Immature natural killer cell (primary cell): ENCODE data around the gene THSD1. TPM values are rescaled to one million over a fixed set of nuclear protein-coding genes. Genes with fewer than 3 reads are reported as not detected.

Source experiments
- DNase-seq, 3 donors: peaks; one replicate each; pipeline ENCODE4 v3.0.0; 2022; ENCODE audit warnings: mixed read lengths in 1 of 3
- H3K27ac Mint-ChIP-seq, 6 donors: one replicate each; pipeline ENCODE4 v1.8.0; 2020; ENCODE audit warnings: mixed read lengths in 6 of 6, mild to moderate bottlenecking in 5 of 6, inconsistent platforms in 4 of 6, moderate library complexity in 3 of 6
- H3K27me3 Mint-ChIP-seq, 3 donors: one replicate each; pipeline ENCODE4 v1.8.0; 2020 to 2021; ENCODE audit warnings: low read depth in 3 of 3, mild to moderate bottlenecking in 3 of 3, mixed read lengths in 3 of 3, moderate library complexity in 3 of 3, inconsistent platforms in 1 of 3
- H3K36me3 Mint-ChIP-seq, 3 donors: one replicate each; pipeline ENCODE4 v1.8.0; 2020; ENCODE audit warnings: mixed read lengths in 3 of 3, inconsistent platforms in 2 of 3, mild to moderate bottlenecking in 2 of 3
- H3K4me1 Mint-ChIP-seq, 2 donors: one replicate each; pipeline ENCODE4 v1.8.0; 2020; ENCODE audit warnings: inconsistent platforms in 2 of 2, mild to moderate bottlenecking in 2 of 2, mixed read lengths in 2 of 2, moderate library complexity in 1 of 2
- H3K4me3 Mint-ChIP-seq, 5 donors: one replicate each; pipeline ENCODE4 v1.8.0; 2020; ENCODE audit warnings: mild to moderate bottlenecking in 5 of 5, mixed read lengths in 5 of 5, inconsistent platforms in 3 of 5, moderate library complexity in 3 of 5
- H3K9me3 Mint-ChIP-seq, 6 donors: one replicate each; pipeline ENCODE4 v1.8.0; 2020; ENCODE audit warnings: mild to moderate bottlenecking in 6 of 6, mixed read lengths in 6 of 6, inconsistent platforms in 4 of 6, moderate library complexity in 3 of 6
- polyA plus RNA-seq, 3 donors: library from polyadenylated mRNA; unstranded; fragments of 300-500 nt; fragmentation: Illumina TruSeq; gene quantifications; one replicate each; pipeline ENCODE4 v1.2.3, GENCODE V29; 2021

The THSD1 gene, protein sequence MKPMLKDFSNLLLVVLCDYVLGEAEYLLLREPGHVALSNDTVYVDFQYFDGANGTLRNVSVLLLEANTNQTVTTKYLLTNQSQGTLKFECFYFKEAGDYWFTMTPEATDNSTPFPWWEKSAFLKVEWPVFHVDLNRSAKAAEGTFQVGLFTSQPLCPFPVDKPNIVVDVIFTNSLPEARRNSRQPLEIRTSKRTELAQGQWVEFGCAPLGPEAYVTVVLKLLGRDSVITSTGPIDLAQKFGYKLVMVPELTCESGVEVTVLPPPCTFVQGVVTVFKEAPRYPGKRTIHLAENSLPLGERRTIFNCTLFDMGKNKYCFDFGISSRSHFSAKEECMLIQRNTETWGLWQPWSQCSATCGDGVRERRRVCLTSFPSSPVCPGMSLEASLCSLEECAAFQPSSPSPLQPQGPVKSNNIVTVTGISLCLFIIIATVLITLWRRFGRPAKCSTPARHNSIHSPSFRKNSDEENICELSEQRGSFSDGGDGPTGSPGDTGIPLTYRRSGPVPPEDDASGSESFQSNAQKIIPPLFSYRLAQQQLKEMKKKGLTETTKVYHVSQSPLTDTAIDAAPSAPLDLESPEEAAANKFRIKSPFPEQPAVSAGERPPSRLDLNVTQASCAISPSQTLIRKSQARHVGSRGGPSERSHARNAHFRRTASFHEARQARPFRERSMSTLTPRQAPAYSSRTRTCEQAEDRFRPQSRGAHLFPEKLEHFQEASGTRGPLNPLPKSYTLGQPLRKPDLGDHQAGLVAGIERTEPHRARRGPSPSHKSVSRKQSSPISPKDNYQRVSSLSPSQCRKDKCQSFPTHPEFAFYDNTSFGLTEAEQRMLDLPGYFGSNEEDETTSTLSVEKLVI
- polyA plus RNA-seq: under 1 TPM in 1 of 3 donors, not detected in 2; 0.08 TPM

DNA sequence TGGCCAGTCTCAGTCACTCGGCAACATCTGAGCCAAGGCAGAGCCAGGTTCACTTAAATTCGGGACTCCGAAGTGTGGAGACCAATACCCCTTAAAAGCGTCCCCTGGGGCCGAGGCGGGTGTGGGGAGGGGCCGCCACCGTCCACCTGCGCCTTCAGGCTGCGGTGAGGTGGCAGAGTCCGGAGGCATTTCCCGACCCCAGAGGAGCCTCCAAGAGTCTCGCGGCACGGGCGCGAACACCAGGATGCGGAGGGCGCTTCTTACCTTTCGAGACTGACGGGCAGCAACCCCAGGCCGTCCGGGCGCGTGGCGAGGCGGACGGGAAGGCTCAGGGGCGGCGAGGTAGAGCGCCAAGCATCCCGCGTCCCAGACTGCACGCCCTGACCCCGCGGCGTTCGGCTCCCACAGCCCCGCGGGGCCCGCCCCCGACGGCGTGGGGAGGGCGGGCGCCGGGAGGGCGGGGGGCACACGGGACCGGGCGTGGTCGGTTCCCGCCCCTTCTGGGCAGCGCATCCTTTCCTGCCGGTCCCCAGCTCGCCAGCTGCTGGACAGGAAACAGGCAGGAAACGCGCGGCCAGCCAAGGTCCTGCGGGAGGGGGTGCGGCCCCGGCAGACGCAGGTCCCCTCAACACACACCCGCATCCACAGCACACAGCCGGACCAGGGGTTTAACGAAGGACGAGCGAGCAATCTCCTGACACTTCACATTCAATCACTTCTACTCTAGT is at the start of gene THSD1:
Gene THSD1, minus strand, starts transcription at position 406 of the 728 bp plus-strand sequence. CDS start 3,572 bp downstream, outside the sequence.
- peak within 1 kb of the TSS in 1 of 6 donors; percentile 5 for H3K27ac Mint-ChIP-seq
- no peaks in the 10 kb centered on the region for H3K9me3 Mint-ChIP-seq
- H3K27me3 Mint-ChIP-seq: peaks cover 0 to 15% (median 13%) of the 10 kb centered on the region in 3 donors
- peak; percentile 10 to 12 (median 11) for DNase-seq
- H3K4me1 Mint-ChIP-seq: peaks cover 22 to 33% of the 10 kb centered on the region in 2 donors
- peak within 1 kb of the TSS; percentile 70 to 79 (median 78) for H3K4me3 Mint-ChIP-seq
- H3K36me3 Mint-ChIP-seq: peaks cover 0 to 6% (median 3%) of the 10 kb centered on the region in 3 donors

DNA sequence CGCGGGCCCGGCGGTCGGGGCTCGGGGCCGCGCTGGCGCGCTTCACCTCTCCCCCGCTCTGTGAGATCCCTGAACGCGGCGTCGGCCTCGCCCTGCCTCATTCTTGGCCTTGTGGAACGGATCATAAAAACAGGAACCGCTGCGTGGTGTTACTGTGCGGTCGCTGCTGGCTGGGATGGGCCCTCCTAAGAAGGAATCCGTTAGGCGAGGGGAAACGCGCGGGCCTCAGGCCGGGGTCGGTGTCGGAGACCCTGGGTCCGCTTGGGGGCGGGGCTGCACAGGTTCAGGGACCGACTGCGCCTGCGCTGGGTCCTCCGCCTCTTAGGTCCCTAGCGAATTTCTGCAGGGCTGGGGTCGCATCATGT is 49.7 kb upstream of the THSD1 start:
- Mint-ChIP-seq H3K9me3 (no peaks in the 10 kb centered on the region), H3K27ac (peak overlapping the region; percentile 77 to 96 (median 88)), H3K36me3 (peaks cover 1 to 4% (median 2%) of the 10 kb centered on the region in 3 donors), H3K27me3 (peaks cover 7 to 19% (median 19%) of the 10 kb centered on the region in 3 donors), H3K4me1 (peaks cover 24 to 30% of the 10 kb centered on the region in 2 donors), H3K4me3 (peak overlapping the region; percentile 83 to 99 (median 92))
- no peak for DNase-seq

DNA sequence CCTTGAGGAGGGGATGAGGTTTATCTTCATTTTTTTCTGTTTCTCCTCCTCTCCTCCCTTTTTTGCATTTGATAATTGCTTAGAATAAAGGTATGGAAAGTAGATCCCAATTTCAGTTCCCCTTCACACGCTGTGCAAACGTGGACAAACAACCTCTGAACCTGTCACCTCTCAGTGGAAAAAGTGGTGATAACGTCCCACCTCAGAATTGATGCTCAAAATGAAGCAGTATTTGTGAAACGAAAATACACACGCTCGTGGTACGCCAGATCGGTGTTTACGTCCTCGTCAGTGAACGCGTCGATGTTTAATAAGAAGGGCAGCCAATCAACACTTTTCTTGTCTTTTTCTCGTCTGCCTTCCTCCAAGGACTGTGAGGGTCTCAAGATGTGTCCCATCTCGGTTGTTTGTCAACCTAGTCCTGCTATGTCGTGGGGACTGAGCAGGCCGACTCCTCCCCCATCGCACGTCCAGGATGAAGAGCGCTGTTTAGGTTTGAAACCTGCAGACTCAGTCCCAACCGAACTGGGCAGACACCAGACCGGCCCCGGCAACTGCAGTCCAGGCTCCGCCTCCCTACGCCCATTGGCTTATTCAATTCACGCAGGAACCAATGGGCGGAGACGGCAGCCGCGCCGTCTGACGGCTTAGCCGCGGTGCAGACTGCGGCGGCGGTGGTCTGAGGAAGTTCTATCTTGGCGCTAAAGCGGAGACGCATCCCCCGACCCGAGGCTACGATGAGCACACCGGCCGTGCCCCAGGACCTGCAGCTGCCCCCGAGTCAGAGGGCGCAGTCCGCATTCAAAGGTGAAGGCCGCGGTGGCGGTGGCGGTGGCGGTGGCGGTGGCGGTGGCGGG is 49.1 kb upstream of the THSD1 start, which contains the start of gene CKAP2:
Gene CKAP2, plus strand, starts transcription at position 659 of the 857 bp plus-strand sequence. Its CDS starts 79 bp downstream, at position 738.
- peak; percentile 95 to 96 (median 96) for DNase-seq
- Mint-ChIP-seq H3K27ac (peak within 1 kb of the TSS; percentile 95 to 100 (median 96)), H3K4me1 (peaks cover 24 to 32% of the 10 kb centered on the region in 2 donors), H3K9me3 (no peaks in the 10 kb centered on the region), H3K36me3 (peaks cover 0 to 3% (median 0%) of the 10 kb centered on the region in 3 donors), H3K4me3 (peak within 1 kb of the TSS; percentile 89 to 99 (median 95)), H3K27me3 (peaks cover 7 to 22% (median 19%) of the 10 kb centered on the region in 3 donors)

DNA sequence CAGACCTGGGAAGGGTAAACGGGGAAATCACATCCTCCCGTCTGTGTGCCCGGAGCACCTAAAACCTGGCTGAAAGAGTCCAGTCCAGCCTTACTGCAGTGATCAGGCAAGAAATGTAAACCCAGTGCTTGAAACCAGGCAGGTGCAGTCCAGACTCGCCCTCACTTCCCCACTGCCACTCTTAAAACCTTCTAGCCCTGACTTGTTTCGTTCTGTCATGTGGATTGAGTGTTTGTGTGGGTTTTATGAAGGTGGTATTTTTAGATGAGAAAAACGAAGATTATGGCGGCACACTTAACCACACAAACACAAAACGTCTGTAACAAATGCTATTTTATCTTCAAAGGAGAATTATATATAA is 48.5 kb upstream of the THSD1 start:
- H3K36me3 Mint-ChIP-seq: peaks cover 0 to 3% (median 0%) of the 10 kb centered on the region in 3 donors
- H3K27ac Mint-ChIP-seq: peak overlapping the region; percentile 95 to 100 (median 96)
- H3K27me3 Mint-ChIP-seq: peaks cover 7 to 22% (median 22%) of the 10 kb centered on the region in 3 donors
- DNase-seq: peak in 2 of 3 donors; percentile 47 to 52
- no peaks in the 10 kb centered on the region for H3K9me3 Mint-ChIP-seq
- H3K4me1 Mint-ChIP-seq: peaks cover 30 to 37% of the 10 kb centered on the region in 2 donors
- peak overlapping the region; percentile 89 to 99 (median 95) for H3K4me3 Mint-ChIP-seq

DNA sequence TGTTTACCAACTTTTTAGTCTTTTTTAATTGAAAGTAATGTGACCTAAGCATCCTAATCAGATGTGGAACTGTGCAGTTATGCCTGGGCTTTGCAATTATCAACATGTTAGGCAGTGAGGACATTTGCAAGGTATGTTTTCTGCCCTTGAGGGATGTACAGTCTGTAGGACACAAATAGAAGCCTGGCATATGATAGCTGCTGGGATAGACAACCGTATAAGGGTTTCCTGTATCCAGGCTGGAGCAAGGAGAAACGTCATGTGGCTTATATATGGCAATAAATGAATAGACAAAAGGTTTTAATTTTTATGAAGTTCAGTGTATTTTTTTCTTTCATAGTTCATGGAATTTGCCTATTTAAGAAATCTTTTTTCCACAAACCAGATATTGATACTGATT is 46.5 kb upstream of the THSD1 start:
- no peaks in the 10 kb centered on the region for H3K36me3 Mint-ChIP-seq
- peaks cover 7 to 26% (median 22%) of the 10 kb centered on the region in 3 donors for H3K27me3 Mint-ChIP-seq
- no peak for DNase-seq
- H3K4me3 Mint-ChIP-seq: no peak overlapping the region
- peak overlapping the region in 1 of 6 donors; percentile 70 for H3K27ac Mint-ChIP-seq
- no peaks in the 10 kb centered on the region for H3K9me3 Mint-ChIP-seq
- peaks cover 46 to 57% of the 10 kb centered on the region in 2 donors for H3K4me1 Mint-ChIP-seq

DNA sequence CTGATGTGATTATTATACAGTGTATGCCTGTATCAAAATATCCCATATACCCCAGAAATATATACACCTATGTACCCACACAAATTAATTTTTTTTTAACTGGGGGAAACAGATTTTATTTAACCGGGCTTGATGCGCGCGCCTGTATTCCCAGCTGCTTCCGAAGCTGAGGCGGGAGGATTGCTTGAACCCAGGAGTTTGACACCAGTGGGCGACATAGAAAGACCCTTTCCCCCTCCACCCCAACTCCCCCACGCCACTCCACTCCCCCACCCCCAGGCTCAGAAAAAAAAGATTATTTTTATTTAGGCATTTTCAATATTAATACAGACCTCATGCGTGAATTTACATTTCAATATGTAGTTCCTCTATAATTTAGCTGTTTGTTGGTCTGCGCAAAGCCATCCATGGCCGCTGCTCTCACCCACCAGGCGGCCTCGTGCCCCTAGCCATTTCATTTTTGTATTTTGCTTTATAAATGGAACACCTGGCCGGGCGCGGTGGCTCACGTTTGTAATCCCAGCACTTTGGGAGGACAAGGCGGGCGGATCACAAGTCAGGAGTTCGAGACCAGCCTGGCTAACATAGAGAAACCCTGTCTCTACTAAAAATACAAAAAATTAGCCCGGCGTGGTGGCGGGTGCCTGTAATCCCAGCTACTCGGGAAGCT is 45.3 kb upstream of the THSD1 start:
- no peaks in the 10 kb centered on the region for H3K36me3 Mint-ChIP-seq
- peaks cover 7 to 26% (median 22%) of the 10 kb centered on the region in 3 donors for H3K27me3 Mint-ChIP-seq
- DNase-seq: no peak
- no peaks in the 10 kb centered on the region for H3K9me3 Mint-ChIP-seq
- H3K4me1 Mint-ChIP-seq: peaks cover 45 to 59% of the 10 kb centered on the region in 2 donors
- peak overlapping the region; percentile 75 to 86 (median 80) for H3K4me3 Mint-ChIP-seq
- H3K27ac Mint-ChIP-seq: peak overlapping the region; percentile 81 to 89 (median 85)

DNA sequence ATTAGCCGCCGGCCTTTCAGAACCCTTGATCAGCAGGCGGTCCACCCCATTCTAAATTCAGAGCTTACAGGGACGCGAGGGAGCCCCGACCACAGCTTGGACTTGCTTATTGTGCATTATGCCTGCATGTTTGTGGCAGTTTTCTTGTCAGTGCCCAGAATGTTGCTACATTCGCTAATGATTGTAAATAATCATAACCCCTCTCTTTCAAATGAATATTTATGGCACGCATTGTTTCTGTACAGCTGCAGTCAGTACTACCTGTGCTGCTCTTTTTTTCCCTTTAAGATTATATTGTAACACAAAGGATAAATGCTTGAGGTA is 44.8 kb upstream of the THSD1 start:
- H3K9me3 Mint-ChIP-seq: no peaks in the 10 kb centered on the region
- H3K4me1 Mint-ChIP-seq: peaks cover 40 to 54% of the 10 kb centered on the region in 2 donors
- peak overlapping the region; percentile 81 to 89 (median 85) for H3K27ac Mint-ChIP-seq
- peak overlapping the region; percentile 75 to 86 (median 80) for H3K4me3 Mint-ChIP-seq
- no peak for DNase-seq
- no peaks in the 10 kb centered on the region for H3K36me3 Mint-ChIP-seq
- peaks cover 7 to 23% (median 18%) of the 10 kb centered on the region in 3 donors for H3K27me3 Mint-ChIP-seq

DNA sequence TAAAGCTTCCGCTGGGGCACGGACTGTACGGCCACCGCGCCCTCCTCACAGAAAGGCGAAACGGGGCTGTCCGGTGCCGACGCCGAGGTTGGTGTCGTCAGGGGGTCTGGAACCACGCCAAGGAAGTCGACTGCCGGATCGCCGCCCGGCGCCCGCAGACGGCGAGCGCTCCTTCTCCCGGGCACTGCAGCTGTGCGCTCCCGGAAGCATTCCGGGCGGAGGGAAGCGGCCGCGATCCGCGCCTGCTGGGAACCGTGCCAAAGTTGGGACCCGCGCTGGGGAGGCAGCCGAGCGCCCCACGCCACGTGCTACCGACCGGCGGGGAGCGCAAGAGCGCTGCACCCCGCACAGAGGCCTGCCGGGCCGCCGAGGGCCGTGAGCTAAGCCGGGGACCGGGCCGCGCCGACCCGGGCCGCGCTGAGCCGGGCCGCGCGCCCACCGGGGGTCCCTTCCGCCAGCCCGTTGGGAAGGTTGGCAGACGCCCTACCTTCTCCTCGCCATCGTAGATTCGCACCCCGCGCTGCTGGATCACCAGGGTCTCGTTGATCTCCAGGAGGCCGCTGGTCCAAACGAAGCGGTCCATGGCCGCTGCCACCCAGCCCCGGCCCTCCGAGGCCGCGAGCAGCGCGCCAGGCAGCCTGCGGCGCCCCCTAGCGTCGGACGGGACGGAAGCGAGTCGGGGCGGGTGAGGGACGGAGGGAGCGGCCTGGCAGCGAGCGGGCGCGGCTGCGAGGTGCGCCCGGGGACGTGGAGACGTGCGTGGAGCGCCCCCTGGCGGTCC is 44.2 kb upstream of the THSD1 start, which contains the start of gene VPS36:
Gene VPS36, minus strand, starts transcription at position 623 of the 781 bp plus-strand sequence. Its CDS starts 40 bp downstream, at position 583.
- peak; percentile 94 to 96 (median 95) for DNase-seq
- Mint-ChIP-seq H3K36me3 (no peaks in the 10 kb centered on the region), H3K4me3 (peak within 1 kb of the TSS; percentile 92 to 96 (median 93)), H3K27ac (peak within 1 kb of the TSS; percentile 89 to 97 (median 95)), H3K9me3 (no peaks in the 10 kb centered on the region), H3K4me1 (peaks cover 39 to 53% of the 10 kb centered on the region in 2 donors), H3K27me3 (peaks cover 5 to 19% (median 15%) of the 10 kb centered on the region in 3 donors)

DNA sequence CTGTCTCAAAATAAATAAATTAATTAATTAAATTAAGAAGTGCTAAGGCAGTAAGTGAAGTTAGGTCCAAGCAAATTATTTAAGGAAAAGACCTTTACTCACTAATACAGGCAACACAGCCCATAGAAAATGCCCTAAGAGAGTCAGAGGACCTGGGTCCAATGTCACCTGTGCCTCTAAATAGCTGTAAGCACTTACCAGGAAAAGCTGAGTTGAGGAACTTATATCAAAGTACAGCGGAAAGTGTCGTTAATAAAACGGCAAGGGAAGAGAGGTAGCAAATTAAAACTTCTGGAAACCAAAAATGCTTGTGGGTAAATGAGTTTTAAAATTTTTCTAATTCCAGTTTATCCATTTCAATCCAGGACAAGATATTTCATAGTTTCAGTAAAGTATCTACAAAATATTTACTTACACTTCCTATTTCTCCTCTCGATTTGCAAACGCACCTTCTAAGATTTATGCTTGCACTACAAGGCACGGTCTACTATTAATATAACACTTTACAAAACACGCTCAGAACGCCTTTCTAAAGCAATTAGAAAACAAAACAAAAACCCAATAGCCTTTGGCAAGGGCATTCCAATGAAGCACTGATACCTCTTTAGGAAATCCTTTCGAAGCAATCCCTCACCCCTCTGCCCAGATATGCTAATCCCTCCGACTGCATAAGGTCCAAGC is 43.5 kb upstream of the THSD1 start:
- Mint-ChIP-seq H3K4me3 (peak overlapping the region; percentile 92 to 96 (median 93)), H3K36me3 (no peaks in the 10 kb centered on the region), H3K9me3 (no peaks in the 10 kb centered on the region), H3K27me3 (peaks cover 0 to 12% (median 8%) of the 10 kb centered on the region in 3 donors), H3K4me1 (peaks cover 32 to 46% of the 10 kb centered on the region in 2 donors), H3K27ac (peak overlapping the region; percentile 89 to 97 (median 95))
- peak in 1 of 3 donors; percentile 7 for DNase-seq

DNA sequence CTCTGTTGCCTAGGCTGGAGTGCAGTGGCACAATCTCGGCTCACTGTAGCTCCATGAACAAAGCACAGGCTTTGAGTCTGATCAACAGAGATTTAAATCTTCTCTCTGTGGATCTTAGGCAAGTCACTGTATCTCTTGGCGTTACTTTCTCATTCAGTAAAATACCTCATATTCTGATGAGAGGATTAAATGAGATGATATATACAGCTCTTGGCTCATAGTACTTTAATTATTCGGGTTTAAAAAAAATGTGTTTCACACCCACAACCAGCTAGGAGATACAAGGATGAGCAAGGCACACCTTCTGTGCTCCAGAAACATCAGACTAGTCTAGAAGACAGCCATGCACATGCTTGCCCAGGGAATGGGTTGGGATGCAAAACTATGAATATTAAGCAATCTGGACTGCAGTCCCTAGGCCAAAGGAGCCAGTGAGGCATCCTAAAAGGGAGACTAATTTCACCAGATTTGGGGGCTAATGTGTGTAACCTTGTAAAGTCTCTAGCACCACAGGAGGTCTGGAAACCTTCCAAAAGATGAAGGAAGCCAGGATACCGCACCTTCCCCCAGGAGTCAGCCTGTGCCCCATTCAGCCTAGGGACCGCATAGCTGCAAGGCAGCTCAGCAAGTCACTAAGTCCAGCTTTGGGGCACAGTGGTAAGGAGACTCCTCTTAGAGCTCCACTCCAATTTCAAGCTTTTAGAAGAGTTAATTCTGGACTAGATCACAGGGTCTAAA is 42.0 kb upstream of the THSD1 start:
- H3K4me1 Mint-ChIP-seq: peaks cover 28 to 47% of the 10 kb centered on the region in 2 donors
- peak overlapping the region in 3 of 5 donors; percentile 78 to 84 (median 79) for H3K4me3 Mint-ChIP-seq
- H3K9me3 Mint-ChIP-seq: no peaks in the 10 kb centered on the region
- H3K27ac Mint-ChIP-seq: peak overlapping the region in 1 of 6 donors; percentile 21
- peaks cover 0 to 10% (median 5%) of the 10 kb centered on the region in 3 donors for H3K27me3 Mint-ChIP-seq
- no peak for DNase-seq
- H3K36me3 Mint-ChIP-seq: no peaks in the 10 kb centered on the region
